GM19324 (cell line): ENCODE data around the gene PARG.
"Not testable (repeated sequence)": the region's sequence is repeated elsewhere in the genome, so short reads cannot be mapped to it uniquely, and the experiment has no call there.

ENCODE experiments used
- ATAC-seq: cut with Tn5 transposase; IDR thresholded peaks from one replicate; pipeline ENCODE4 v1.9.1; 2021; ENCODE audit warnings: mild to moderate bottlenecking, moderate library complexity; ENCODE audit not compliant: unreplicated experiment, low FRiP score

PARG gene

DNA sequence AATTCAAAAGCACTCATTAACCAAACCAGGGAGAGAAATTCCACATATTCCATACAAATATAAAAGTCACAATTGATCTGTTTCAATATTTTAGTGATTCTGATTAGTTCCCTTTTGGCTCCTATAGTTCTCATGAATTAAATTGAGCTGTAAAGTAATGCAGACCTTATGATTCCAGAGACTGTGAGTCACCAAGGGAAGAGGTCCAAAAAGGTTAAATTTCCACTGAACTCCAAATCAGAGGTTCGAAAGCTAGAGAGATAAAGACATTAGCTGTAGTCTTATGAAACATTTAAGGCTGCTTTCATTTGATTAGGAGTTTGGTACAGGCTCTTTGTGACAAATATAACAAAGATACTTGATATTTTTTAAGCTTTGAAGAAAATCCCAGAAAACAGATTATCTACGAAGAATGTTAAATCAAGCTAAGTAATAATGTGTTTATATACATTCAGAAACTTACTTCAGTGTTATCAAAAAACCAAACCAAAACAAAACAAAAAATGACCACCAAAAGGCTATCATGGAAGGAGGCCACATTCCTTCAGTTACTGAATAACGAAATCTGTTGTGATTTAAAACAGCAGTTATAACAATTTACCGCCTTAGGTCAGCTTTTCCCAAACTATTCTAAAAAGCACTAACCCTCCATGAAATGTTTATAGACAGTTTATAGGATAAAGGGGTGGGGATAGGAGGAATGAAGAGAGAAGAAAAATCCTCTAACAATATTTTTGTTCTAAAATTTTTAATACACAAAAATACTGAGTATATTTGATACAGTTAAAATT lies 33.3 kb downstream of the PARG start:
- ATAC-seq: not testable (repeated sequence)

DNA sequence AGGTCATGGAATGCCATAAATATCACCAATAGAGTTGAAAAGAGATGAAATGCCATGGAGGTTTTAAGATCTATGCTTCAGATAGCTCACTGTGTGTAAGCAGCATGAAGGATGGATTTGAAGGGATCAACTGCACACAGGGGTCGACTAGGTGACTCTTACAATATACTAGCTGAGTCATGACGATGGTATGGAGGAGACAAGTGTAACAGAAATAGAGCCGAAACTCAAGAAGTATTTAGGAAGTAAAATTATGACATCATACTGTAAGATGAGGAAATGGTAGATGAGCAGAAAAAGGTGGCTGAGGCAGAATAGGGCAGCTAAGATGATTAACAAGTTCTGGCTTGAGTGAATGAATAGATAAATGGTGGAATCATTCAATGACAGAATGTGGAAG lies 38.0 kb downstream of the PARG start:
- ATAC-seq: not testable (repeated sequence)

DNA sequence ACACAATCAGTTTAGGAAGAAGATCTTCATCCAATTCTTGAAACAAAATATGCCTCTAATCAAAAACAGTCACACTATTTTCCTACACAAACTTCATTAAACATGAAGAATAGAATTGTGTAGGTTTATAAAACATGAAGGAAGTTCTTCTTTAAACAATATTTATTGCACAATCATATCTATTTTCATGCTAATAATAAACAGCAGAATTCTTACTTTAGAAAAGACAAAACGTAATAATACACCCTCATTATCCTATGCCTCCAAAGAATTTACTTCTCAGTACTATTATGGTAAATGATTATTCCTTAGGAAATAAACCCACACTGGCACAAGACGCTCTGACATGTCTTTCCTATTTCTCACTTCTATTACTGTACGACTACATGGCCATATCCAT lies 41.4 kb downstream of the PARG start:
- not testable (repeated sequence) for ATAC-seq

DNA sequence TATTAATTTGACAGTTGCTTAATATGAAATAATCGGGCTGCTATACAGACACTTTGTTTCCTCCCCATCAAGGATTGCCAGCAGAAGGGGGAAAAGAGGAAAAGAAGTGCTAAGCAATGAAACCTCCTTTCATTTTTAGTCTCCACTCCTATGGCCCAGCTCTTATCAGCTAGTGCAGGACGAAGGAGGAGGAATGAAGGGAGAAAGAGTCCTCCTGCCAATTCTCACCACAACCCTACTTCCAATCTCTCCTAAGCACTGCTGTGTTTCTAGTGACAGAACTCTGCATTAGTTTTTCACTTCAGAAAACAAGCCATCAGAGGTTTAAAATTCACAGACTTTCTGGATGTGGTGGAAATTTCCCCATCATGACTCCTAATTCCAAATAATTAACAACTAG lies 41.8 kb downstream of the PARG start:
- ATAC-seq: not testable (repeated sequence)

DNA sequence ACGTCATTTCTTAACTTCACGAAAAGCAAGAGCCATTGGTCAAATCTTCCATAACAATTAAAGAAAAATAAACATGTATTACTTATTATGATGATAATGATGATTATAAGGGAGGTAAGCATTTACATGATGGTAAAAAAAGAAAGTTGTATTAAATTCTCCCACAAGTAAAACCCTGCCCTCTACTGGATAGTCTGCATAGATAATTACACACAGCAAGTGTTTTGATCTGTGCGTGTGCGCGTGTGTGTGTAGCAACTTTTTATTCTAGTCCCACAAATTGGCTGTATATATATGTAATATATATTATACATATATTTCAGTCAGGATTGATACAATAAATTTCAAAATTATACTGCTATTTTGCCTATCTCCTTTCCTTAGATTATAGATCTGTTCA lies 51.8 kb downstream of the PARG start:
- not testable (repeated sequence) for ATAC-seq

DNA sequence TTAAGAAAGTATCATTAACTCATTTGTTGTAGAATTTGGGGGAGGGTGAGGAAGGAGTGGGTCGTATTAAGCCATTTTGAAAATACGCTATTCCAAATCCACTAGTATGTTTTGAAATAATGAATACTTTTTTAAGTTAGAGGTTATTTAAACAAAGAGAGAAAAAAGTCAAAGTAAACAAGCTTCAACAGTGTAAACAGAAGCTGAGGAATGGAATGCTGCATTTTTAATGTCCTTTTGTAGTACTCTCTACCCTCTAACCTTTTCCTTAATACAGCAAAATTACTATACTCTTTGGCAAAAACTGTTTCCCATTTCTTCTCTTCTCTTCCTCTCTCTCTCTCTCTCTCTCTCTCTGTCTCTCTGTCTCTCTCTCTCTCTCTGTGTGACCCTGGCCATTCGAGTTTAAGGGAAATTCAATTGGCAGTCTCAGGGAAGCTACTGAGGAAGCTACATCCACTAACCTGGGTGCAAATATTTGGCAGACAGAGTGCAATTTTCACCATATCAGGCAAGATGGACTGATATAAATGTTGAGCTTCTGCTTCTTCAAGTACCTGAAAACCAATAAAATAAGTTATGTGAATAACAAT lies 57.0 kb downstream of the PARG start:
- ATAC-seq: not testable (repeated sequence)

DNA sequence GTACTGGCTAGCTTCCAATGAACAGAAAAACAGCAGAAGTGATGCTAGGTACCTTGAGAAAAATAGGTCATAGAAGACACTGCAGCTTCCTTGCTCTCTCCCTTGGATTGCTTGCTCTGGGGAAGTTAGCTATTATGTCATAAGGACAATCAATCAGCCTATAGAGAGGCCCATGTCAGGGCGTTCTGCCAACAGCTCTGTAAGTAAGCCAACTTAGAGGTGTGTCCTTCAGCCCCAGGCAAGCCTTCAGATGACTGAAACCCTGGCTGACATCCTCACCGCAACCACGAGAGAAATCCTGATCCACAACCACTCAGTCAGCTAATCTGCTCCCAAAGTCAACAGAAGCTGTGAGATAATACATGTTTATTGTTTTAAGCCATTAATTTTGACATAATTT lies 58.0 kb downstream of the PARG start:
- ATAC-seq: not testable (repeated sequence)

DNA sequence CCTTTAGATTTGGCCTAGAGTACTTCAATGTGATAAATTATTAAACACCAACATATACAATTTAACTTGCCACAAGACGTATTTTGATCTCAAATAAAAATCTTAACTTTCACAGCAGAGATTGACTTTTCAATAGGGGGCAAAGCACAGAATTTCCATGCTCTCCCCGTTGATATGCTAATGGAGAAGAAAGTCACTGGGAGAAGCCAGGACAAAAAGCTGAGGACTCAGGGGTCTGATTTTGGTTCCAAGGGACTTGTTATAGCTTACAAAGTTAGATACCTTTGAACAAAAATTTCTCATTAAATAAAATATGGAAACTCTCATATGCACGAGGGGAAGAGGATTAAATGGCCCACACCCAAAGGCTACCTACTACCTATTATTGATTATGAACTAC lies 59.5 kb downstream of the PARG start:
- ATAC-seq: not testable (repeated sequence)

DNA sequence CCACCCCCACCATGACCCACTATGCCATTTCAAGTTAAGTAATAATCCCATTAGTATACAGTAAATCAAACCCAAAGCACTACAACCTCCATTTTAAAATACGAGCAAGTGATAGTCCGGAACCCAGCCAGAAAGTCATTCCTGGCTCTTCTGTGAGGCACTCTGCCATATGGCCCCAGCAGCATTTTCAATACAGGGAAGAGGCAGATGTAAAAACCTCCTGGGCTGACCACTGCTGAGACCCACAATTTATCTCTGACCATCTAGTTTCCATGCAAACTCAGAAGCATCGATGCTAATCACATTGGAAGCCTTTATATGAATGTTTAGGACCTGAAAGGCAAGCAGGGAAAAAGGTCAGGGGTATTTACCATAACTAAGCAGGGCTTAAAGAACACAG lies 69.1 kb downstream of the PARG start:
- not testable (repeated sequence) for ATAC-seq

DNA sequence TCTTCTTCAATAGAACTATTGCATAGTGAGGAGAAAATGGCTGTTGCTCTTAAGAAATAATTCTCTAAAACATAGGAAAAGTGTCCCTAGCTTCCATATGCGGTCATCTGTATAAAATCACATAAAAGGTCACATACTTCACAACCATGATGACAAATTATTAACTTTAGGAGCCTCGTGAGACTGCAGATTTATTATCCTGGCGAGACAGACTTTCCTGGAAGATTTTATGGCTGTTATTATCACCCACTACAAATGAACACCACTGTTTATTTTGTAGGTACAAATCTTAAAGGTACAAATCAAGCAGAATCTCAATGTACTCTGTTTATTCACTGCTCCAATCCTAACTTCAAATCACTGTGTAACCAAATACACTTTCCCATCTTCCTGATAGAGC lies 70.4 kb downstream of the PARG start:
- ATAC-seq: not testable (repeated sequence)

DNA sequence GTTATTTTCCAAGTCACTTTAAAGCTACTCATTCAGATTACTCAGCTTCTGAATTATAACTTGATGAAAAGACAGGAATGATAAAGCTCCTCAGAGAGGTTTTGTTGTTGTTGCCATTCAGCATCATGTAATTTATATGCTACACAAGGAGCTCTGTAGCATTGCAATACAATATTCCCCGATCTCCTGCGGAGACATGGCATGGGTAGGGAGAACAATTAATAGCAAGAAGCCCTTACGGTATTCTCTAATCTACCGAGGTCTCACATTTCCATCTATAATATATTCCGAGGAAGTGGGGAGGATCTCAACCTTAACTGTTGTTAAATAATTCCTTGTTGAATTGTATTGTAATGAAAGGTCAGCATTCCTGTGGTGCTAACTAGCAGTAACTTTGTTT lies 81.9 kb downstream of the PARG start:
- ATAC-seq: not testable (repeated sequence)

DNA sequence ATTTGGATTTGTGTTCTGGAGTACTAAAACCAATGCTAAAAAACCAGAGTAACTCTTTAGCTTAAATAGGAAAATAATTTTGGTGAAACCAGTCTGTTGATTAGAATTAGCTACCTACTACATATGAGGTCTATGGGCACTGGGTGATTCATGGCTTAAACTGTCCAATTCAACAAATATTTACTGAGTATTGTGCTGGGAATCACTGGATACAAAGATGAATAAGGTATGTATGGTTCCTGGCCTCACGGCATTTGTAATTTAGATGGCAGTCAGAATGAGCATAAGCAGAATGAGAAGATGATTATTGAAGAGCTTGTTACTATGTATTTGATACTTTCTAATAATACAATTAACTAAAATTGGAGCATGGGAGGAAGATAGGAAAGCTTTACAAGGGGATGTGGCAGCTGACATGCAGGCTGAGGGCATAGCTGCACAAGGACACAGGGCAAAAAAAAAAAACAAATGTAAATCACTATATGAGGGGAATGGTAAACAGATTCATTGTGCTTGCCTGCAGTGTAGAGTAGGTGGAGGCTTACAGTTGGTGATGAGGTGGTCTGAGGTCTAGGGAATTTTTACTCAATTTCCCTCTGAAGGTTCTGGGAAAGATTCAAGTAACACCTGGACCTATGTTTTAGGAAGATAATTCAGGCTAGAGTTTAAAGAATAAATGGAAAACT lies 83.0 kb downstream of the PARG start:
- ATAC-seq: not testable (repeated sequence)

DNA sequence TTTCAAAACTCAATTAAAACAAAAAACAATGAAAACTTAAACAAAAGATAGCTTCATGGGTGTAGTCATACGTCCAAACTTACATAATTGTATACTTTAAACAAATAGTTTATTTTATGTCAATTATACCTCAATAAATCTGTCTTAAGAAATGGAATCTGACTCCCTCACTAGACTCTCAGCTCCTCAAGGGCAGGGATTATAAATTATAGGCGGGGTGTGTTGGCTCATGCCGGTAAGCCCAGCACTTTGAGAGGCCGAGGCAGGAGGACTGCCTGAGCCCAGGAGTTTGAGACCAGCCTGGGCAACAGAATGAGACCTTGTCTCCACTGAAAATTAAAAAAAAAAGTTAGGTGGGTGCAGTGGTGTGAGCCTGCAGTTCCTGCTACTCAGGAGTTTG lies 92.3 kb downstream of the PARG start:
- not testable (repeated sequence) for ATAC-seq

DNA sequence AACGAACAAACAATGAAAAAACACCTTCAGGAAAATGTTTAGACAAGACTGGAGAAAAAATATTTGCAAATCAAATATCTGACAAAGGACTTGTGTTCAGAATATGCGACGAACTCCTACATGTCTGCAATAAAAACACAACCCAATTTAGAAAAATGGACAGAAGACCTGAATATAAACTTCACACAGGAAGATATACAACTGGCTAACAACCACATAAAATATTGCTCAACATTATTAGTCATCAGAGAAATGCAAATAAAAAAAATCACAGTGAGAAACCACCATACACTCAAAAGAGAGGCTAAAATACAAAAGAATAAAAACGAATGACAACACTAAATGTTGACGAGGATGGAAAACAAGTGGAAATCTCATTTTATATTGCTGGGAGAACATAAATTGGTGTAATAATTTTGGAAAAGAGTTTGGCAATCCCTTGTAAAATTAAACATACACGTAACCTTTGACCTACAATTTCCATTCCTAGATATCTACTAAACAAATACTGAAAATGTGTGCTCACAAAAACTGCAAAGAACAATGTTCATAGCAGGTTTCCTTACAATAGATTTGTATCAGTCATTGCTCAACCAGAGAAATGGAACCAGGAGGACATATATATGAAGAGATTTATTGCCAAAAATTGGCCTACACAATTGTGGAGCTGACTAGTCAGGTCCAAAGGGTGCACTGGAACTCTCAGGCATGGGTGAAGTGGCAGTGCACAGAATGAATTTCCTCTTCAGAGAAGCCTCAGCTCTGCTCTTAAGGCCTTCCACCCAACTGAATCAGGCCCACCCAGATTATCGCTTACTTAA lies 96.8 kb downstream of the PARG start:
- no peak for ATAC-seq

DNA sequence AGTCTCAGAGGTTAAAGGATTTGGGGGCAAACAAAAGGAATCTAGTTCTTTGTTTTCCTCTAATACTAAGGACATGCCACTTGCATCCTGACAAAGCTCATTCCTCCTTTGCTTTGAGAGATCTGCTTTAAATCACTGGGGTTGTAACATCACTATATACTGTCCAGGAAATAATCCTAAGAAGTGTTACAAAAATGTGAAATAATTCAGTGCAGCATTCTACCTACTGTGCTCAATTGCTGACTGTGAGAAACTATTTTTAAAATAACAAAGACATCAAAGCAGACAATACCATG lies 99.5 kb downstream of the PARG start:
- ATAC-seq: not testable (repeated sequence)

DNA sequence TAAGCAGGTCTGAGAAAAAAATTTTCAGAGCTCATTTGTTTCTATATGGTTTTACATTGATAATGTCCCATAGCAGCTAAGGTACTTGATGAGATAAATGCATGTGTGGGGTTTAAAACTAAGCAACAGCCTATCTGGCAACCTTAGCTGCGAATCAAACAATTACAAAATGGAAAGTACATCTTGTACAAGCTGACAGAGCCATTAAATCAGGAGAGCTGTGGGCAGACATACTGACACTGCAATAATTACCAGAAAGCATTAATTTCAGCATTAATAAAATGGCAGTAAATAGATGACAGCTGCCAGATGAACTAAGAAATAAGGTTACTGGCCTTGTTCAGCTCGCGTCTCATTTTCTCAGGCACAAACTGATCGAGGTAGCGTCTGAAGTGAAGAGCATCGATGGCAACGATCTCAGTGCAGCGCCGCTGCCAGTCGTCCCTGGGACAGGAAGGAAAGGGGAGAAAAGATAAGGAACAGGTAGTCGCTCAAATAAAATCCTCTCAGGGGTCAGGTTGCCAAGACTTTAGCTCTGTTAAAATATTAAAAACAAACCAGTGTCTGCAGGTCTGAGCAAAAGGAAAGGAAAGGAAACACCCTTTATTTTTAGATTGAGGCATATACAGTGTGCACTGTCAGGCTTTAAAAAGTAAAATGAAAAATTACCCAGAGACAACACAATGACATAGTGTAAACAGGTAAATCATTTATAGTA lies 100.1 kb downstream of the PARG start:
- ATAC-seq: no peak

DNA sequence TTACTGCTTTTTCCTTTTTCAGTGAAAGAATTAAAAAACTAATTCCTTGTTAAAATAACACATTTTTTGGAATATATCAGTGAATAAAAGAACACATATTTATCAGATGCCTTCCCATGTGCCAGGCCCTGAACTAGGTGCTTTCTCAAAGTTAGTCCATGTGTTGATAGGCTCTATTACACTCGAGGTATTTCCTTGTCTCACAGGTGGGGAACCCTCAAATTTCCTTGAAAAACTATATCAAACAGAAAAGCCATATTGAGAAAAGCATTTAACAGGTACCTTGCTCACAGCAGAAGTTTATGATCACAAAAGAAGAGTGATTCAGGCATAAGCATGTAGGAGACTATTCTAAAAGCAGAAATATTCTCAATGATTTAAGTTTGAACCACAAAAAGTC lies 104.1 kb downstream of the PARG start:
- no peak for ATAC-seq

DNA sequence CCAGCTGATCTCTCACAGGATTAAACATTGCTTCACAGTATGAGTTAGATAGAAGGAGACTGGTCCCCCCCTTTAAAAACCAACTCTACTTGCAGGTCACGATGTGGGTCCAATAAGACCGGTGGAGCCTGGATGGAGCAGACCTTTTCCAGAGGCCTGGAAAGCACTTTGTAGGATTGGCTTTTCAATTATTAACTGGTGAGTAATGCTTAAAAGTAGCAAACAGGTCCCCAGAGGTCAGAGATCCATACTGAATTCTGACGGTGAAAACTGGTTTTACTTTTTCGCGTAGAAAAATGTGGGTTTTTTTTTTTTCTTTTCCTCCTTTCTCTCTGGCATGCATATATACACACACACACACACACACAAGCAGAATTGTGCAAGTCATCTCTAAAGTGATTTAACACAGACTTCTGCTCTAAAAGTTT lies 104.8 kb downstream of the PARG start:
- ATAC-seq: no peak

DNA sequence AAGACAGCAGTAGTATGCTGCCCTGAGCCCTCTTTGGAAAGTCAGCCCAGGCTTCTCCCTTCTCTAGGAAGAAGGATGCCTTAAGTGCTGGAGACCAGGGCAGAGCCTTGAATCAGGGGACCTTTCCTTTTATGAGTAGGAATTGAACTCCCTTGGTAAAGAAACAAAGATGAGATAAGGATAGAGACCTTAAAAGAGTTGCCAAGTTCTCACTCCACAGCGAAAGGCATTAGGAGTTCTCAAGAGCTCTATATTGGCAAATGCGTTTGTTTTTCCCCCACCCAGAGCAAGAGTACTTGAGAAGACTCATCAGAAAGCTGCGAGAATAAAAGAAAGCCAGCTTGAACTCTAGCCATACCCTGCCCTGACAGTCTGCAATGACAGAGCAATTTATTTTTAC lies 106.9 kb downstream of the PARG start:
- no peak for ATAC-seq

DNA sequence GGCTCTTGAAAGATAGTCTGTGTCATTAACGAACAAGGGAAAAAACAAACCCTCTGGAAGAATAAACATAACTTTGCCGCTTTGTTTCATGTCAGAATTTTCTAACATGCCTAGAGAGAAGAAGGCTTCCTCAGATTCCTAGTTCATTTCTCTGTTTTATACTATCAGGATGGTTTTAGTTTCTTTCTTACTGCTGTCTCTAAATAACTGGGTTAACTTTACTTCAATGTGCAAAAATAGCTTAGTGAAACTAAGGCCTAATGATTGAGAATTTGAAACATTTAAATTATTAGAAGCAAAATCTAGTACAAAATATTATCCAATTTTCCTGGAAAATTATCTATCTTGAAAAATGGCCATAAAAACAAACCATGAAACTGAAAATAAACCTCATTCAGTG lies 107.6 kb downstream of the PARG start:
- no peak for ATAC-seq
